HG03103 (cell line): Measurements from ENCODE around the gene UBR3.
"Not testable (repeated sequence)": the region's sequence is repeated elsewhere in the genome, so short reads cannot be mapped to it uniquely, and the experiment has no call there.

Experiments
- ATAC-seq: cut with Tn5 transposase; IDR thresholded peaks from one replicate; pipeline ENCODE4 v1.9.1; 2021; ENCODE audit warnings: low read depth; ENCODE audit not compliant: unreplicated experiment

UBR3 gene

DNA sequence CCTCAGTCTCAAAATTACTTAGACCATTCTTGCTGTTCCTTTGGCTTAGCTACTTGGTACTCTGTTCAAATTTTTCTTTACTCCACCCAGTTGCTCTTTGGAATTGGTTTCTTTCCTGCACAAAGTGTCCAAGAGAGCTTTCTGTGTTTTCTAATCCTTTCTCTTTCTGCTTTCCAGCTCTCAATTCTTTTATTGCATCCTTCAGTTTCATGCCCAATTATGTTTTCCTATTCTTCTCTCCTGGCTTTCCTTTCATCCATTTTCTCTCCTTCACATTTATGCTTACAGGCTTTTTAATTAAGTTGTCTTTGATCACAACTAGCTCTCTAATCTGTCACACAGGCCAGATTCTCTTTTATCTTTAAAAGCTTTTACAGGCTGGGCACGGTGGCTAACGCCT, 38.2 kb downstream of the UBR3 start:
- no peak for ATAC-seq

DNA sequence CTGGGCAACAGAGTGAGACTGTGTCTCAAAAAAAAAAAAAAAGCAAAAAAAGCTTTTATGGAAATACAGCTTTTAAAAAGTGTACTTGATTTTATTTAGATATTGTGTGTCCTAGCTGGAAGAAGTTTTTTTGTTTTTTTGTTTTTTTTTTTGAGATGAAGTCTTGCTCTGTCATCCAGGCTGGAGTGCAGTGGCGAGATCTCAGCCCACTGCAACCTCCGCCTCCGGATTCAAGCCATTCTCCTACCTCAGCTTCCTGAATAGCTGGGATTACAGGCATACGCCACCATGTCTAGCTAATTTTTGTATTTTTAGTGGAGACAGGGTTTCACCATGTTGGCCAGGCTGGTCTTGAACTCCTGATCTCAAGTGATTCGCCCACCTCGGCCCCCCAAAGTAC, 39.0 kb downstream of the UBR3 start:
- not testable (repeated sequence) for ATAC-seq

DNA sequence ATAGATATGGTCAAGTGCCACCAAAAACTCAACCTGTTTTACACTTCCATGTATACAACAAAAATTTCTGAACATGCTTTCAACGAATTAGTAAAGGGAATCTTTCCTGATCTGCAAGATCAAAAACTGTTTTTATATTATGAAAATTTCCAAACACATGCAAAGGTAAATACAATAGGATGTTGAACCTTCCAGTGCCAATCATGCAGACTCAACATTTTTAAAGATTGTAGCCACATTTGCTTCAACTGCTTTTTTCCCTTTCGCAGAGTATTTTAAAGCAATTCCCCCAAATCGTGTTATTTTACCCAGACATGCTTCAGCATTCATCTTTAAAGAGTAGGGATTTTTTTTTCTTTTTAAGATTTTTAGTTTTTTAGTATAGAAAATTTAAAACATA, 40.3 kb downstream of the UBR3 start:
- no peak for ATAC-seq

DNA sequence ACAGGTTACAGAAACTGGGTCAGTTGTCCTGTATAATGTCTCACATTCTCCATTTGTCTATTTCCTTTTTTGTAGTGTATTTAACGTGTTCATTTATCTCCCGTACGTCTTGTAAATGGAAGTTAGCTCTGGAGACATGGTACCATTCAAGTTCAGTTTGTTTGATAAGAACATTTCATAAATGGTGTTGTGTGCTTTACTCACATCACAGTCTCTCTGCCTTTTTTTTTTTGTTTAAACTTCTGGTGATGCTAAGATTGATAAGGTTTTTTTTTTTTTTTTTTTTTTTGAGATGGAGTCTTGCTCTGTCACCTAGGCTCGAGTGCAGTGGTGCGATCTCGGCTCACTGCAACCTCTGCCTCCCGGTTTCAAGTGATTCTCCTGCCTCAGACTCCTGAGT, 41.7 kb downstream of the UBR3 start:
- no peak for ATAC-seq

DNA sequence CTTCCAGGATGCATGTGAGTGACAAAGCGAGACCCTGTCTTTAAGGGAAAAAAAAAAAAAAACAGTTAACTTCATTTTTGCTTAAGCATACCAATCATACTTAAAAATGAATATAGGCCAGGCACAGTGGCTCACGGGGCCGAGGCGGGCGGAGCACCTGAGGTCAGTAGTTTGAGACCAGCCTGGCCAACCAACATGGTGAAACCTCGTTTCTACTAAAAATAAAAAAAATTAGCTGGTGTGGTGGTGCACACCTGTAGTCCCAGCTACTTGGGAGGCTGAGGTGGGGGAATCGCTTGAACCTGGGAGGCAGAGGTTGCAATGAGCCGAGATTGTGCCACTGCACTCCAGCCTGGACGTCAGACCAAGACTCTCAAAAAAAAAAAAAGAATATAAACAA, 44.1 kb downstream of the UBR3 start:
- not testable (repeated sequence) for ATAC-seq

DNA sequence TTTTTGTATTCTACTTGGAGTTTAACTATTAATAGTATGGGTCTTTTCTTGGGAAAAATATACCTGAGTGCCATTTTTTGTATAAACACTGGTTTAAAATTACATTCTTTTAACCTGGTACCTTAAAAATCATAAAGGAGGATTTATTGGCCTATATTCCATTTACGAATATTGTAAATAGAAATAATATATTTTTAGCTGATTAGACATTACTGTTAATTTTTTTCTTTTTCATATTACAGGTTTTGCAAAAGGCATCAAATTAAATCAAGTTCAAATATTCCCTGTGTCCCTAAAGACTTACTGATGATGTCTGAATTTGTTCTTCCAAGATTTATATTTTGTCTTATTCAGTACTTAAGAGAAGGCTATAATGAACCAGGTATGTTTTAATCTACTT, 44.7 kb downstream of the UBR3 start:
- ATAC-seq, result no peak

DNA sequence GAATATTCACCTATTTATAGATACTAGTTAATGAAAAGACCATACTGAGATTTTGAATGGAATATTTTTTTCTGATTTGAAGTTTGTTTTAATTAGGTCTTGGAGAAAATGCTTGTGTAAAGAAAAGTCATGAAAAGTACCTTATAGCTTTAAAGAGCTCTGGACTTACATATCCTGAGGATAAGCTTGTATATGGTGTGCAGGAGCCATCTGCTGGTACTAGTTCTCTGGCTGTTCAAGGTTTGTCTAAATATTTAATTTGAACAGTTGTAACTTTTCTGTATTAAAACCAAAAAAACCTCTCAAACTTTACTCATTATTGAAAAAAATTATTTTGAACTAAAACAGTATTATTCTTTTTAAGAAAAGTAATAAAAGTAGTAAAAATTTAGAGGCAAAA, 50.1 kb downstream of the UBR3 start:
- ATAC-seq, result no peak

DNA sequence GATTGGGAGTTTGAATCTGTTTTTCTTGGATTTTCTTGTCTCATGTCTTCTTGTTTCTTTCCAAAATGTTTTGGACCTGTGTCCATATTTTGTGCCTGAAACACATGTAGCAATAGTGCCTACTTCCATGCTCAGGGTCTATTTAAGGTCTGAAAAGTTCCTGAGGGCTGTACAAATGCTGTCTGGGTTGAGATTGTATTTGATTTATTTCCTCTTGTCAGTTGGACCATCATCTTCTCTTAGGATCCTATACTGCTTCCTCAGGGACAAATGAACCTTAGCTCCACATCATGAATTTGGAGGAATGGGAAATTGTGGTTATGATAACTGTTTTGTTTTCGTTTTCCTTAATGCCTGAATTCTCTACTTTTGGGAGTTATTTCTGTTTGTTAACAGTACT, 59.9 kb downstream of the UBR3 start:
- ATAC-seq, result no peak

DNA sequence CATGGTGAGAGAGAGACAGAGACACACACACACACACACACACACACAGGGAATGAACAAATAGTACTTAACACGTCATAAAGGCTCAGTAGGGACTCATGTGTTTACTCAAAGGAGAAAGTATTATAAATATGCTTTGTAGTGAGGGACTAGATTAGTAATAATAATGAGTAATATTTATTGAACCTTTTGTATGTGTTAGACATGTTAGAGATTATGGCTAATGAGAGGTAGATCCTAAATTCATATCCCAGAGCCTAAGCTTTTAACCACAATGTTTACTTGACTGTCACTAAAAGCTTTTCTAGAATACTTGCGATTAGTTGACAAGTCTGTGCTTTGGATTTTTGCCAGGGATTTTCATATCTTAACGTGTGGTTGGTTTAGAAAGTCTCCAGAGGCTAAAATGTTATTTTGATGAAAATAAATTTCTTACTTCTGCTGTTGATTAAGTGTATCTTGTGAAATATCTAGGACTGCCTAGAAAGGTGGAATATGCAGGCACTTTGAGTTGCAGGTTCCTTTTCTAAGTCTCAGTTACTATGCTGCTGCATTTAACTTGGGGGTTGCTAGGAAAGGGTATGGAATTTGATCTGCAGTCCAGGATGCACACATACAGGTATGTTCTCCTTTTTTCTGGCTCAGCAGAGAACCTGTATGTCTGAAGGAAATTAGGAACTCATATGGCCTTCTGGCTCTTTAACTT, 64.5 kb downstream of the UBR3 start:
- ATAC-seq, result no peak

DNA sequence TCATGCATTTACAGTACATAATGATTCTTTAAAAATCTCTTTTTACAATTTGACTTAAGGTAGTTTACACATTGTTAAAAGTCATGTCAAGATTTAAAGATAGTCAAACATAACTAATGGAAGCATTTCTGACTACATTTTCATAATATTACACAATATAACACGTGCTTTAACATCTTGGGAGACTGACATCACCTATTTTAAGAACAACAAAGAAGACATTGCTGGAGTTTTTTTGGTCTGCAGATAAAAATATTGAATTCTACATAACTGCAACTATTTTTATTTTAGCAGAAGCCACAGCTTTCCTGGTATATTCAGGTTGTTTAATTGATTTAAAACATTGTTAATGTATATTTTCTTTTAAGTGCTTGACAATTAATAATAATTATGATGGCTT, 65.7 kb downstream of the UBR3 start:
- ATAC-seq, result no peak

DNA sequence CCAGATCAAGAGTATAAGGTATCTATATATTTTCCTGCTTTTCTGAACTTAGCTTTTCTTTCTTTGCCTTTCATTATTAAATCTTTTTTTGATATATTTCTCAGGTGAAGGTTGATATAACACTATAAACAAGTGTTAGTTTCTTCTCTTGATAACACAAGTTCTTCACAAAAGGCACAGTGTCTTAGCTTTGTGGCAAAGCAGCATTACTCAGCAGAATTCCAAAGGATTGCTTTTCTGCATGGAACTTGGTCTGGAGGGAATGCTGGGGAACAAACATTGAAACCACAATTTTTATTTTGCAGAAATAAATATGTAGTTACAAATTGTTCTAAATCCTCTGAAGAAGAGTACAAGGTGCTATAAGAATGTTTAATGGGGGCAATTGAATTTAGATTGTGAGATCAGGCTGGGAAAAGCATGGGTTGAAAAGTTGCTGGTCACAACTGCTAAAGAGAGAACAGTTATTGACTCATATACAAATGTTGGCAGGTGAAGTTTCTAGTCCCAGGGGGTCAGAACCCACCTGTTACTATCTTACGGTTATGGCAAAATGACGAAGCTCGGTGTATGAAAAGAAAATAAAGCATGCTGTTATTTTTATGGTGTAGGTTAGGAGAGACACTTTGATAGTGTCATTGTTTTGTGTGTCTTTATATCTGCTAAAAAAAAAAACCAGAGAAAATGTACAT, 68.2 kb downstream of the UBR3 start:
- no peak for ATAC-seq

DNA sequence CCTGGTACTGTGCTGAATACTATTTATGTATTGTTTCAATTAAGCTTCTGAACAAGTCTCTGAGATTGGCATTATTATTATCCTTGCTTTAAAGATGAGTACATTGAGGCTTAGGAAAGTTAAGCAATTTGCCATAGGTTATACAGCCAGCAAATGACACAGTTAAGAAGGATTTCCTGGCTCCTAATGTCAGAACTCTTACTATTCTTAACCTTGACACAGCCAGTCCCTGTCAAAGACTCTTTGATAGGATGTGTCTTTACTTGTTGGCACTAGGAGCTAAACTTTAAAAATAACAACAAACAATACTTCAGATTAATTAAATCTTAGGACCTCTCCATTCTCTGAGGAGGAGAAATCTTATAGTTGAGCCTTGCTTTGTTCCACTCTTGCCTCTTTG, 70.6 kb downstream of the UBR3 start:
- no peak for ATAC-seq

DNA sequence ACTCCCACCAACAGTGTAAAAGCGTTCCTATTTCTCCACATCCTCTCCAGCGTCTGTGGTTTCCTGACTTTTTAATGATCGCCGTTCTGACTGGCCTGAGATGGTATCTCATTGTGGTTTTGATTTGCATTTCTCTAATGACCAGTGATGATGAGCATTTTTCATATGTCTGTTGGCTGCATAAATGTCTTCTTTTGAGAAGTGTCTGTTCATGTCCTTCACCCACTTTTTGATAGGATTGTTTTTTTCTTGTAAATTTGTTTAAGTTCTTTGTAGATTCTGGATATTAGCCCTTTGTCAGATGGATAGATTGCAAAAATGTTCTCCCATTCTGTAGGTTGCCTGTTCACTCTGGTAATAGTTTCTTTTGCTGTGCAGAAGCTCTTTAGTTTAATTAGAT, 72.8 kb downstream of the UBR3 start:
- not testable (repeated sequence) for ATAC-seq

DNA sequence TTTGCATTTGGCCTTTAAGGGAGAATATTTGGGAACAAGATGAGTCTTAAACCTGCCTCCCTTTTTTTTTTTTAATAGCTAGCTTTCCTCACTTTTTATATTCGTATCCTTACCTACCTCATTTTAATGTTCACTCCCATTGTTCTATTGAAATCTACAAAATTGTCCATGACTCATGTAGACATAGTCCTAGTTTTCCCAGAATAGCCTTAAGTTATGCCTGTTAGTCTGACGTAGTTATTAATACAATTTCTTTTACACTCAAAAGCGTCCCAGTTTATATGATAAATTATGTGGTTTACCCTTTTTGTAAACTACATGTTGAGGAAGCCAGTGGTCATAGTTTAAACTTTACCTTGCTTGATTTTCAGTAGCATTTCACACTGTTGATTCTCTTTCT, 73.4 kb downstream of the UBR3 start:
- ATAC-seq, result no peak

DNA sequence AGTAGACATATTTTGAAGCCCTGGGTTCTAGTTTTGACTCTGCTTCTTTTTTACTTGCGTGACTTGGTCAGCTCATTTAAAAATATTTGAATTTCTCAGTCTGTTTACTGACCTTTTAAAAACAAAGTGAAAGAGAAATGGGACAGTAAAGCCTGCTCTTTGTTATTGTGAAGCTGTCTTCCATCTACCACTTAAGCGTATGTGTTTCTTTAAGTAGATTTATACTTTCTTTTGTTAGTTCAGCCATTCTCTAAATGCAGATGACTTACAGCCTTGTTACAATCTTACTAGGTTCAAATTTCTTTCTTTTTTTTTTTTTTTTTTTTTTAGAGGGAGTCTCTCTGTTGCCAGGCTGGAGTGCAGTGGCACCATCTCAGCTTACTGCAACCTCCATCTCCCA, 79.5 kb downstream of the UBR3 start:
- no peak for ATAC-seq

DNA sequence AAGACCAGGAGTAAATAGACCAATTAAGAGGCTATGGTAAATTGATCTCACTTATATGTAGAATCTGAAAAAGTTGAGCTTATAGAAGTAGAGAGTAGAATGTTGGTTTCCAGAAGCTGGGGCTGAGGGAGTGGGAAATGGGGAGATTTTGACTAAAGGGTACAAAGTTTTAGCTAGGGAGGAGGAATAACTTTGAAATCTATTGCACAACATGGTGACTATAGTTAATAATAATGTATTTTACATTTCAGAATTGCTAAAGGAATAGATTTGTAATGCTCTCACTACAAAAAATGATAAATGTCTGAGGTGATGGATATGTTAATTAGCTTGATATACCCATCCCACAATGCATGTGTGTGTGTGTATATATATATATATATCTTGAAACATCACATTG, 82.1 kb downstream of the UBR3 start:
- no peak for ATAC-seq

DNA sequence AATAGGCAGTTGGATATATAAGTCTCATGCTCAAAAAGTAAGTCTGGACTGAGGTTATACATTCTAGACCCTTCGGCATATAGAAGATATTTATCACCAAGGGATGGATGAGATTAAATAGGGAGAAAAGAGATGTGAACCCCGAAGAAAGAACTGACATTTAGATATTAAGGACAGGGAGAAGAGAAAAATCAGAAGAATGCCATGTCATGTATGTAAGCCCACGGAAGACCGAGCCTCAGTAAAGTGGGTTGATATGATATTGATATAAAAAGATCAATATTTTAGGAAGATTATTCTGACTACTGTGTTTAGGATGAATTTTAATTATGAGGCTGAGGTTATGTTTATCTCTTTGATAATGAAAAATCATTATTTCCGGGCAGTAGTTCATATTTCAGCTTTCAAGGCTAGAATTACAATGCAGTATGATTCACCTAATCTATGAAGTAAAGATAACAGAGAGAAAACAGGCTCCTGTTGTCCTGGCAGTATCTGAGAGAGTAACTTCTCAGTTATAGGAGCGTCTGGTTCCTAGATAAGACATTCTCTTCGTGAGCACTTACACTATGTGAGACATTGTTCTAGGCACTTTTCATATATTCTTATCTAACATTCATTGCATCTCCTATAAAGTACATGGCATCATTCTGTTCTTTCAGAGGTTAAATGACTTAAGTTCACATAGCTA, 83.0 kb downstream of the UBR3 start:
- no peak for ATAC-seq

DNA sequence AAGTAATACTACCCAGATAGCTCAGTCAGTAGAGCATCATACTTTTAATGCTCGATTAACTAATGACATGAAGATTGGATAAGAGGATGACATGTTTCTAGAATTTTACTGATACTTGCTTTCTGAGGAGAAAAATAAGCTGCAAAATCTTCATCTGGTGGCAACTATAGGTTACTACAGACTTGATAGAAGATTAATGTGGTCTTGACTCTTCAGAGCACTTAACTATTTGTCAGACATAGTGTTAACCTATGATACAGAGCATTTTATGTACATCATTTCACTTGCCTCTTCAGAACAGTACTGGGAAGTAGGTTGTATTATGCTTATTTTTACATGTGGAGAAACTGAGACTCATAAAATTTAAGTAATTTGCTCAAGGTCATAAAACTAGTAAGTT, 83.9 kb downstream of the UBR3 start:
- no peak for ATAC-seq

DNA sequence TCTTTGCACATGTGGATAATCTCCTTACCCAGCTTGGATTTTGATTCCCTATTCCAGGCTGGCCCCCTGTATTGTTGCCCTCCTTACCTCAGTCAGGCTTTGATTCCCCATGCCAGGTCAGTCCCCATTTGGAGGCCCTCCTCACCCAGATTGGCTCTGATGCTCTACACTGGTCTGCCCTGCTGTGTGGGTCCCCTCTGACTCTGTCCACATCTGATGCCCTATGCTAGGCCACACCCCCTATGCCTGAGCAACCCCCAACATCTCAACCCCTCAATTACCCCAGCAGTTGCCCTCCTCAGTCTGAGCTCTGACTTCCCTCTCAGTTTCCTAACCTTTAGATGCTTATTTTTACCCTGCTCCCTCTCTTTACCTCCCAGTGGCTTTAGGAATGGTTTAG, 89.4 kb downstream of the UBR3 start:
- ATAC-seq, result no peak

DNA sequence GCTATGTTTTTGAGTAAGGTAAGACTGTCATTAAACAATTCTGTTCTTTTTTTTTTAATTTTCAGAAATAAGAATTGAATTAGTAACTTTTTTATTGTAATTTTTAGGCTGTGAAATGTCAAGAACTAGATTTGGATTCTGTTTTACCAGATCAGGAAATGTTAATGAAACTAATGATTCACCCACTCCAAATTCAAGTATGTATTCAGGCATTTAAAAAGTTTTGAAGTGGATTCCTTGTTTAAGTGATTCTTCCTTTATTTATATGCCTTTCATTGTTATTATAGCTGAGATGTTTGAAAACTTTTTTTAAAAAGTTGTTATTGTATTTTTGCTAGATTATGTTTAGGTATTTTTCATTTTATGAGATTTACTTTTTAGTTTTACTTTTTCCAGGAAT, 96.7 kb downstream of the UBR3 start:
- no peak for ATAC-seq

DNA sequence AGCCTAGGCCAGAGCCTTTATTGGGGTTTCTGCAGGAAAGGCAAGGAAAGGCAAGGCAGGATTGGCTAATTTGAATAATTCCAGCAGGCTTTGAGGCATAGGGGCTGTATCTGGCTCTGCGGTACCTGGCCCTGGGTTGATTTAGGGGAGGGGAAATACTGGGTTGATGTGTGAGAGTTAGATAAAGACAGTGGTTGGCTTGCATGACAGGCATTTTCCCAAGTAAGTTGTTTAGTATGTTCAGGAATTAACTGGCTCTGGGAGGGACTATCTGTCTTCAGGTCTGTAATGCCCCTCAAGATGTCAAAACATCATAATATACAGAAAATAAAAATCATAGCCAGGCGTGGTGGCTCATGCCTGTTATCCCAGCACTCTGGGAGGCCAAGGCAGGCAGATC, 98.7 kb downstream of the UBR3 start:
- no peak for ATAC-seq

DNA sequence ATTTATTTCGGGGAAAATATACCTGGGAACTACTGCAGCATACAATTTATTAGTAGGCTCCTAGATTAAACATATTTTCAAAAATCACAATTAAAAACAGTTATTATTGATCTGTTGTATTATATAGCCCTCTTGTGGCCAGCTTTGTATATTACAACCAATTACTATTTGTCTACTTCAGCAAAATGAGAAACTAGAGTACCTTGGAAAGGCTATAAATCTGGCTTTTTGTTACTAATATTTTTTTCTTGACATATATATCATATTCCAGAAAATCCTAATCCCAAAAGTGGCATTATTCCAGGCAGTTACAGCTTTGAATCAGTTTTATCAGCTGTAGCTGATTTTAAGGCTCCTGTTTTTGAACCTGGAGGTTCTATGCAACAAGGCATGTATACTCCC, 101.2 kb downstream of the UBR3 start:
- ATAC-seq, result no peak
